PFSK-1 (cell line): ENCODE results near the gene KHSRP.

Experiments
- FOXP2 ChIP-seq: optimal IDR thresholded peaks from 2 replicates; pipeline ENCODE3; 2011; ENCODE audit warnings: borderline replicate concordance, control low read depth, inconsistent platforms; ENCODE audit not compliant: insufficient read depth; ENCODE audit errors: extremely low read length, extremely low read depth
- POLR2AphosphoS5 ChIP-seq: IDR thresholded peaks from 2 replicates; pipeline ENCODE4 v1.6.1; 2012; ENCODE audit warnings: low read depth, mild to moderate bottlenecking, control low read depth, low read length, moderate library complexity
- TF ChIP-seq, protein P1 (sequence below), 2 experiments: IDR thresholded peaks; 2 replicates each; pipeline versions ENCODE4 v1.6.1 to v1.8.0; 2011 to 2012; ENCODE audit warnings: low read depth in 2 of 2, low read length in 2 of 2, control low read depth in 1 of 2, inconsistent platforms in 1 of 2, mild to moderate bottlenecking in 1 of 2, moderate library complexity in 1 of 2; ENCODE audit not compliant: insufficient read depth in 1 of 2

DNA sequence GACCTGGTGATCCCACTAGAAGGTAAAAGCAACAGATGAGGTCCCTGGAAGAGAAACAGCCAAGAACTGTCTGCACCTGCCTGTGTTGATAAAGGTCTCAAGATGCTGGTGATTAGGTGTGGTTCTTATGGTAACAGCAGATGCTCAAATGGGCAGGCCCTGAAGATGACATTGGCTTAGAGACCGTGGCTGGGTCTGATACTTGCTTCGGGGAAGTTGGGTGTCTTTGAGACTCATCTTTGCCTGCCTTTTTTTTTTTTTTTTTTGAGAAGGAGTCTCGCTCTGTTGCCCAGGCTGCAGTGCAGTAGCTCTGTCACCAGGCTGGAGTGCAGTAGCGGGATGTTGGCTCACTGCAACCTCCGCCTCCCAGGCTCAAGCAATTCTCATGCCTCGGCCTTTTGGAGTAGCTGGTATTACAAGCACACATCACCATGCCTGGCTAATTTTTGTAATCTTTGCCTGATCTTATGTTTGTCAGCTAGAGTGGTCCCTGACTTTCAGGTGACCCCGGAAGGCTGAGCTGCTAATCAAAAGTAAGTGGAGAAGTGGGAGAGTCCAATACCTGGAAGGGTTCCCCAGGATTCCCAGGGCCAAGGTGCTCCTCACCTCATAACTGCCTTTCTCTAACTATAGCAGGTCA is 27.1 kb upstream of the KHSRP start:
- TF ChIP-seq, protein P1, sequence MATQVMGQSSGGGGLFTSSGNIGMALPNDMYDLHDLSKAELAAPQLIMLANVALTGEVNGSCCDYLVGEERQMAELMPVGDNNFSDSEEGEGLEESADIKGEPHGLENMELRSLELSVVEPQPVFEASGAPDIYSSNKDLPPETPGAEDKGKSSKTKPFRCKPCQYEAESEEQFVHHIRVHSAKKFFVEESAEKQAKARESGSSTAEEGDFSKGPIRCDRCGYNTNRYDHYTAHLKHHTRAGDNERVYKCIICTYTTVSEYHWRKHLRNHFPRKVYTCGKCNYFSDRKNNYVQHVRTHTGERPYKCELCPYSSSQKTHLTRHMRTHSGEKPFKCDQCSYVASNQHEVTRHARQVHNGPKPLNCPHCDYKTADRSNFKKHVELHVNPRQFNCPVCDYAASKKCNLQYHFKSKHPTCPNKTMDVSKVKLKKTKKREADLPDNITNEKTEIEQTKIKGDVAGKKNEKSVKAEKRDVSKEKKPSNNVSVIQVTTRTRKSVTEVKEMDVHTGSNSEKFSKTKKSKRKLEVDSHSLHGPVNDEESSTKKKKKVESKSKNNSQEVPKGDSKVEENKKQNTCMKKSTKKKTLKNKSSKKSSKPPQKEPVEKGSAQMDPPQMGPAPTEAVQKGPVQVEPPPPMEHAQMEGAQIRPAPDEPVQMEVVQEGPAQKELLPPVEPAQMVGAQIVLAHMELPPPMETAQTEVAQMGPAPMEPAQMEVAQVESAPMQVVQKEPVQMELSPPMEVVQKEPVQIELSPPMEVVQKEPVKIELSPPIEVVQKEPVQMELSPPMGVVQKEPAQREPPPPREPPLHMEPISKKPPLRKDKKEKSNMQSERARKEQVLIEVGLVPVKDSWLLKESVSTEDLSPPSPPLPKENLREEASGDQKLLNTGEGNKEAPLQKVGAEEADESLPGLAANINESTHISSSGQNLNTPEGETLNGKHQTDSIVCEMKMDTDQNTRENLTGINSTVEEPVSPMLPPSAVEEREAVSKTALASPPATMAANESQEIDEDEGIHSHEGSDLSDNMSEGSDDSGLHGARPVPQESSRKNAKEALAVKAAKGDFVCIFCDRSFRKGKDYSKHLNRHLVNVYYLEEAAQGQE (IDR thresholded peaks at IDR 0.05; ENCODE audit: insufficient read depth in 1 of 2, low read depth in 2 of 2, low read length in 2 of 2) = no peak
- TF ChIP-seq FOXP2 (no peak), POLR2AphosphoS5 (no peak)
